Measurements from ENCODE around the gene SAP30L. TPM values are rescaled to one million over a fixed set of nuclear protein-coding genes. Genes with fewer than 3 reads are reported as not detected.

Gene SAP30L
- total and polyA plus RNA-seq, 2 experiments from 2014 or later: 21.4 to 29.3 TPM

GRCh38 chr5:154491941-154492340 is 46.1 kb downstream of the SAP30L start:
- H3K36me3 ChIP-seq (ENCODE audit: insufficient read depth): no peaks in the 10 kb centered on the region
- no peaks in the 10 kb centered on the region for H3F3A ChIP-seq (replicated peaks; ENCODE audit: low read depth)
- no peak for DNase-seq (ENCODE audit: low spot score)
- H3K4me2 ChIP-seq: no peak overlapping the region
- H3K36me3 Mint-ChIP-seq (ENCODE audit: low read depth): no peaks in the 10 kb centered on the region
- ATAC-seq: no peak
- peaks cover under 1% of the 10 kb centered on the region; the same call in 1 of the 2 replicates for H3K4me1 ChIP-seq (ENCODE audit: insufficient read depth)
- H4K20me1 ChIP-seq (replicated peaks; ENCODE audit: insufficient read depth): no peaks in the 10 kb centered on the region
- TF ChIP-seq ZNF331 (CRISPR knock-in tag; IDR thresholded peaks at IDR 0.05; ENCODE audit: low read depth) (no peak), JUNB (IDR thresholded peaks at IDR 0.05; ENCODE audit: unreplicated experiment) (no peak), ETS1 (IDR thresholded peaks at IDR 0.05) (no peak), EZH2 (IDR thresholded peaks at IDR 0.05; ENCODE audit: low read depth, unreplicated experiment) (no peak), STAT1 (IDR thresholded peaks at IDR 0.05; ENCODE audit: unreplicated experiment) (no peak), CREB1 (CRISPR knock-in tag; IDR thresholded peaks at IDR 0.05; ENCODE audit: low read depth) (no peak), ZNF114 (CRISPR knock-in tag; IDR thresholded peaks at IDR 0.05) (no peak), NANOG (IDR thresholded peaks at IDR 0.05; ENCODE audit: borderline replicate concordance) (no peak), EZH2phosphoT487 (IDR thresholded peaks at IDR 0.05; ENCODE audit: unreplicated experiment) (no peak), POLR2AphosphoS5 (IDR thresholded peaks at IDR 0.05; ENCODE audit: low read depth) (no peak)
- TF ChIP-seq, protein P1, sequence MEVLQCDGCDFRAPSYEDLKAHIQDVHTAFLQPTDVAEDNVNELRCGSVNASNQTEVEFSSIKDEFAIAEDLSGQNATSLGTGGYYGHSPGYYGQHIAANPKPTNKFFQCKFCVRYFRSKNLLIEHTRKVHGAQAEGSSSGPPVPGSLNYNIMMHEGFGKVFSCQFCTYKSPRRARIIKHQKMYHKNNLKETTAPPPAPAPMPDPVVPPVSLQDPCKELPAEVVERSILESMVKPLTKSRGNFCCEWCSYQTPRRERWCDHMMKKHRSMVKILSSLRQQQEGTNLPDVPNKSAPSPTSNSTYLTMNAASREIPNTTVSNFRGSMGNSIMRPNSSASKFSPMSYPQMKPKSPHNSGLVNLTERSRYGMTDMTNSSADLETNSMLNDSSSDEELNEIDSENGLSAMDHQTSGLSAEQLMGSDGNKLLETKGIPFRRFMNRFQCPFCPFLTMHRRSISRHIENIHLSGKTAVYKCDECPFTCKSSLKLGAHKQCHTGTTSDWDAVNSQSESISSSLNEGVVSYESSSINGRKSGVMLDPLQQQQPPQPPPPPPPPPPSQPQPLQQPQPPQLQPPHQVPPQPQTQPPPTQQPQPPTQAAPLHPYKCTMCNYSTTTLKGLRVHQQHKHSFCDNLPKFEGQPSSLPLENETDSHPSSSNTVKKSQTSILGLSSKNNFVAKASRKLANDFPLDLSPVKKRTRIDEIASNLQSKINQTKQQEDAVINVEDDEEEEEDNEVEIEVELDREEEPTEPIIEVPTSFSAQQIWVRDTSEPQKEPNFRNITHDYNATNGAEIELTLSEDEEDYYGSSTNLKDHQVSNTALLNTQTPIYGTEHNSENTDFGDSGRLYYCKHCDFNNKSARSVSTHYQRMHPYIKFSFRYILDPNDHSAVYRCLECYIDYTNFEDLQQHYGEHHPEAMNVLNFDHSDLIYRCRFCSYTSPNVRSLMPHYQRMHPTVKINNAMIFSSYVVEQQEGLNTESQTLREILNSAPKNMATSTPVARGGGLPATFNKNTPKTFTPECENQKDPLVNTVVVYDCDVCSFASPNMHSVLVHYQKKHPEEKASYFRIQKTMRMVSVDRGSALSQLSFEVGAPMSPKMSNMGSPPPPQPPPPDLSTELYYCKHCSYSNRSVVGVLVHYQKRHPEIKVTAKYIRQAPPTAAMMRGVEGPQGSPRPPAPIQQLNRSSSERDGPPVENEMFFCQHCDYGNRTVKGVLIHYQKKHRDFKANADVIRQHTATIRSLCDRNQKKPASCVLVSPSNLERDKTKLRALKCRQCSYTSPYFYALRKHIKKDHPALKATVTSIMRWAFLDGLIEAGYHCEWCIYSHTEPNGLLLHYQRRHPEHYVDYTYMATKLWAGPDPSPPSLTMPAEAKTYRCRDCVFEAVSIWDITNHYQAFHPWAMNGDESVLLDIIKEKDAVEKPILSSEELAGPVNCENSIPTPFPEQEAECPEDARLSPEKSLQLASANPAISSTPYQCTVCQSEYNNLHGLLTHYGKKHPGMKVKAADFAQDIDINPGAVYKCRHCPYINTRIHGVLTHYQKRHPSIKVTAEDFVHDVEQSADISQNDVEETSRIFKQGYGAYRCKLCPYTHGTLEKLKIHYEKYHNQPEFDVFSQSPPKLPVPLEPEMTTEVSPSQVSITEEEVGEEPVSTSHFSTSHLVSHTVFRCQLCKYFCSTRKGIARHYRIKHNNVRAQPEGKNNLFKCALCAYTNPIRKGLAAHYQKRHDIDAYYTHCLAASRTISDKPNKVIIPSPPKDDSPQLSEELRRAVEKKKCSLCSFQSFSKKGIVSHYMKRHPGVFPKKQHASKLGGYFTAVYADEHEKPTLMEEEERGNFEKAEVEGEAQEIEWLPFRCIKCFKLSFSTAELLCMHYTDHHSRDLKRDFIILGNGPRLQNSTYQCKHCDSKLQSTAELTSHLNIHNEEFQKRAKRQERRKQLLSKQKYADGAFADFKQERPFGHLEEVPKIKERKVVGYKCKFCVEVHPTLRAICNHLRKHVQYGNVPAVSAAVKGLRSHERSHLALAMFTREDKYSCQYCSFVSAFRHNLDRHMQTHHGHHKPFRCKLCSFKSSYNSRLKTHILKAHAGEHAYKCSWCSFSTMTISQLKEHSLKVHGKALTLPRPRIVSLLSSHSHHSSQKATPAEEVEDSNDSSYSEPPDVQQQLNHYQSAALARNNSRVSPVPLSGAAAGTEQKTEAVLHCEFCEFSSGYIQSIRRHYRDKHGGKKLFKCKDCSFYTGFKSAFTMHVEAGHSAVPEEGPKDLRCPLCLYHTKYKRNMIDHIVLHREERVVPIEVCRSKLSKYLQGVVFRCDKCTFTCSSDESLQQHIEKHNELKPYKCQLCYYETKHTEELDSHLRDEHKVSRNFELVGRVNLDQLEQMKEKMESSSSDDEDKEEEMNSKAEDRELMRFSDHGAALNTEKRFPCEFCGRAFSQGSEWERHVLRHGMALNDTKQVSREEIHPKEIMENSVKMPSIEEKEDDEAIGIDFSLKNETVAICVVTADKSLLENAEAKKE (CRISPR knock-in tag; IDR thresholded peaks at IDR 0.05): no peak
- TF ChIP-seq, protein P2, sequence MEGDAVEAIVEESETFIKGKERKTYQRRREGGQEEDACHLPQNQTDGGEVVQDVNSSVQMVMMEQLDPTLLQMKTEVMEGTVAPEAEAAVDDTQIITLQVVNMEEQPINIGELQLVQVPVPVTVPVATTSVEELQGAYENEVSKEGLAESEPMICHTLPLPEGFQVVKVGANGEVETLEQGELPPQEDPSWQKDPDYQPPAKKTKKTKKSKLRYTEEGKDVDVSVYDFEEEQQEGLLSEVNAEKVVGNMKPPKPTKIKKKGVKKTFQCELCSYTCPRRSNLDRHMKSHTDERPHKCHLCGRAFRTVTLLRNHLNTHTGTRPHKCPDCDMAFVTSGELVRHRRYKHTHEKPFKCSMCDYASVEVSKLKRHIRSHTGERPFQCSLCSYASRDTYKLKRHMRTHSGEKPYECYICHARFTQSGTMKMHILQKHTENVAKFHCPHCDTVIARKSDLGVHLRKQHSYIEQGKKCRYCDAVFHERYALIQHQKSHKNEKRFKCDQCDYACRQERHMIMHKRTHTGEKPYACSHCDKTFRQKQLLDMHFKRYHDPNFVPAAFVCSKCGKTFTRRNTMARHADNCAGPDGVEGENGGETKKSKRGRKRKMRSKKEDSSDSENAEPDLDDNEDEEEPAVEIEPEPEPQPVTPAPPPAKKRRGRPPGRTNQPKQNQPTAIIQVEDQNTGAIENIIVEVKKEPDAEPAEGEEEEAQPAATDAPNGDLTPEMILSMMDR (conservative IDR thresholded peaks at IDR 0.05; ENCODE audit: low read depth in 2 of 2): no peak
- TF ChIP-seq, protein P3, sequence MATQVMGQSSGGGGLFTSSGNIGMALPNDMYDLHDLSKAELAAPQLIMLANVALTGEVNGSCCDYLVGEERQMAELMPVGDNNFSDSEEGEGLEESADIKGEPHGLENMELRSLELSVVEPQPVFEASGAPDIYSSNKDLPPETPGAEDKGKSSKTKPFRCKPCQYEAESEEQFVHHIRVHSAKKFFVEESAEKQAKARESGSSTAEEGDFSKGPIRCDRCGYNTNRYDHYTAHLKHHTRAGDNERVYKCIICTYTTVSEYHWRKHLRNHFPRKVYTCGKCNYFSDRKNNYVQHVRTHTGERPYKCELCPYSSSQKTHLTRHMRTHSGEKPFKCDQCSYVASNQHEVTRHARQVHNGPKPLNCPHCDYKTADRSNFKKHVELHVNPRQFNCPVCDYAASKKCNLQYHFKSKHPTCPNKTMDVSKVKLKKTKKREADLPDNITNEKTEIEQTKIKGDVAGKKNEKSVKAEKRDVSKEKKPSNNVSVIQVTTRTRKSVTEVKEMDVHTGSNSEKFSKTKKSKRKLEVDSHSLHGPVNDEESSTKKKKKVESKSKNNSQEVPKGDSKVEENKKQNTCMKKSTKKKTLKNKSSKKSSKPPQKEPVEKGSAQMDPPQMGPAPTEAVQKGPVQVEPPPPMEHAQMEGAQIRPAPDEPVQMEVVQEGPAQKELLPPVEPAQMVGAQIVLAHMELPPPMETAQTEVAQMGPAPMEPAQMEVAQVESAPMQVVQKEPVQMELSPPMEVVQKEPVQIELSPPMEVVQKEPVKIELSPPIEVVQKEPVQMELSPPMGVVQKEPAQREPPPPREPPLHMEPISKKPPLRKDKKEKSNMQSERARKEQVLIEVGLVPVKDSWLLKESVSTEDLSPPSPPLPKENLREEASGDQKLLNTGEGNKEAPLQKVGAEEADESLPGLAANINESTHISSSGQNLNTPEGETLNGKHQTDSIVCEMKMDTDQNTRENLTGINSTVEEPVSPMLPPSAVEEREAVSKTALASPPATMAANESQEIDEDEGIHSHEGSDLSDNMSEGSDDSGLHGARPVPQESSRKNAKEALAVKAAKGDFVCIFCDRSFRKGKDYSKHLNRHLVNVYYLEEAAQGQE (IDR thresholded peaks at IDR 0.05; ENCODE audit: unreplicated experiment): no peak
- no peak overlapping the region for H3K4me3 ChIP-seq
- H3K27me3 Mint-ChIP-seq (ENCODE audit: insufficient read depth, low read depth, poor library complexity): peaks cover 23% of the 10 kb centered on the region
- H3K27ac ChIP-seq (ENCODE audit: low read depth): no peak overlapping the region
- peaks cover 54% of the 10 kb centered on the region for H3K27me3 ChIP-seq (ENCODE audit: insufficient read depth)
- H2AFZ ChIP-seq: no peak overlapping the region
- H3K9me2 ChIP-seq (ENCODE audit: insufficient read depth): no peaks in the 10 kb centered on the region
- no peaks in the 10 kb centered on the region; the same call in 2 of the 3 replicates for H3K9me3 Mint-ChIP-seq
- no peaks in the 10 kb centered on the region for H3K79me2 ChIP-seq (replicated peaks; ENCODE audit: insufficient read depth)
- no peaks in the 10 kb centered on the region; the same call in 2 of the 3 replicates for H3K4me1 Mint-ChIP-seq
- no peak overlapping the region for H3K27ac Mint-ChIP-seq
- no peak overlapping the region for H3K4me3 Mint-ChIP-seq
